ENCODE measurements around the gene ECI2. TPM values are rescaled to one million over a fixed set of nuclear protein-coding genes. Genes with fewer than 3 reads are reported as not detected.

Gene ECI2
- total and polyA plus RNA-seq, 10 of the 15 experiments (the other 5 are each of a cell fraction or from before 2014, with no cell fraction given), result 38.7 to 129 (median 60.1) TPM

DNA sequence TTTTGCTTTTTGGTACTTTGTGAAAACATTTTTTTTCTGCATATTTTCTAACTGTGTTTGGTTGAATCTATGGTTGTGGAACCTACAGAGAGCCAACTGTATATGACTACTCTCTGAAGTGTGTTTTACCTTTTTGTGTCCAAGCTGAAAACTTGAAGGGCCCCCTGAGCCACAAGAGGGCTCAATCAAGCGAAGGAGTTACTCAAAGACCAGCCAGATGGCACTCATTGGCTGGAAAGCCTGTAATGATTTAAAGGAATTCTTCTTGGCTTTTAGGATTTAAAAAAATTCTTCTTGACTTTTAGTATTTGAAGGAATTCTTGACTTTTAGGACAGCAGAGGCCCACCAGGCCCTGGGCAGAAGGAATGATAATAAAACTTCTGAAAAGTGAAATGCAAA, 27.0 kb upstream of the ECI2 start:
- H3K36me3 ChIP-seq (ENCODE audit: control insufficient read depth in 2 of 2, insufficient read depth in 2 of 2, low read length in 1 of 2), result no peaks in the 10 kb centered on the region
- intact Hi-C loops (cut with micrococcal nuclease; ENCODE audit: unreplicated experiment), result no loop called here
- ATAC-seq, result no peak
- H3K9ac ChIP-seq (ENCODE audit: control insufficient read depth, insufficient read depth, low read length), result no peak overlapping the region
- in situ Hi-C loops (cut with MboI), result no loop called here
- ChIA-PET CTCF (no interaction called here), RAD21 (ENCODE audit: unreplicated experiment) (no interaction called here), POLR2A (no interaction called here), SMC1A (ENCODE audit: uncharacterized antibody, unreplicated experiment) (interaction anchor here (0.6 to 1.2 kb wide), 2 partner anchors 15 to 55 kb away, joined by 3 read pairs; no protein-coding TSS in a partner anchor)
- TF ChIP-seq SRF (IDR thresholded peaks at IDR 0.05; ENCODE audit: low read depth in 2 of 2, low read length in 2 of 2), result no peak
- TF ChIP-seq, protein P1, sequence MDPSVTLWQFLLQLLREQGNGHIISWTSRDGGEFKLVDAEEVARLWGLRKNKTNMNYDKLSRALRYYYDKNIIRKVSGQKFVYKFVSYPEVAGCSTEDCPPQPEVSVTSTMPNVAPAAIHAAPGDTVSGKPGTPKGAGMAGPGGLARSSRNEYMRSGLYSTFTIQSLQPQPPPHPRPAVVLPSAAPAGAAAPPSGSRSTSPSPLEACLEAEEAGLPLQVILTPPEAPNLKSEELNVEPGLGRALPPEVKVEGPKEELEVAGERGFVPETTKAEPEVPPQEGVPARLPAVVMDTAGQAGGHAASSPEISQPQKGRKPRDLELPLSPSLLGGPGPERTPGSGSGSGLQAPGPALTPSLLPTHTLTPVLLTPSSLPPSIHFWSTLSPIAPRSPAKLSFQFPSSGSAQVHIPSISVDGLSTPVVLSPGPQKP (IDR thresholded peaks at IDR 0.05; ENCODE audit: low read depth, low read length), result no peak
- no peak for TF ChIP-seq RELA (IDR thresholded peaks at IDR 0.05; ENCODE audit: borderline replicate concordance, partially characterized antibody)
- TF ChIP-seq TAF1 (IDR thresholded peaks at IDR 0.05; ENCODE audit: borderline replicate concordance, low read depth, low read length), result no peak
- no peak for TF ChIP-seq SMAD1 (IDR thresholded peaks at IDR 0.05; ENCODE audit: low read depth, partially characterized antibody)
- TF ChIP-seq CHD4 (IDR thresholded peaks at IDR 0.05), result no peak
- no peak for TF ChIP-seq SIX5 (IDR thresholded peaks at IDR 0.05; ENCODE audit: low read depth, low read length, severe bottlenecking)
- no peak overlapping the region for H3K4me2 ChIP-seq (ENCODE audit: control insufficient read depth, insufficient read depth)
- no peaks in the 10 kb centered on the region for H3K79me2 ChIP-seq (ENCODE audit: control insufficient read depth, insufficient read depth, low read length)
- H3K9me3 ChIP-seq (replicated peaks; ENCODE audit: control insufficient read depth, insufficient read depth, low read length), result no peaks in the 10 kb centered on the region
- no peak for DNase-seq (ENCODE audit: low read depth, low spot score)
- FAIRE-seq, result no peak
- no TSS peak for BruUV-seq (replicated peaks)
- H3K4me3 ChIP-seq, result no peak overlapping the region
- H3K27me3 ChIP-seq (replicated peaks in 1 of 2; ENCODE audit: control insufficient read depth in 2 of 2, insufficient read depth in 2 of 2, low read length in 1 of 2), result no peaks in the 10 kb centered on the region; a peak in 2 of 4 replicates
- no peaks in the 10 kb centered on the region for H4K20me1 ChIP-seq (ENCODE audit: control insufficient read depth, insufficient read depth)
- H3K4me1 ChIP-seq (ENCODE audit: control insufficient read depth, insufficient read depth, low read length), result no peaks in the 10 kb centered on the region
- no peak overlapping the region for H2AFZ ChIP-seq (ENCODE audit: control insufficient read depth, low read depth, low read length)
- WGBS (ENCODE audit: insufficient coverage, insufficient replicate concordance, low lambda C conversion rate, missing lambda C conversion rate), result 0% methylated on average over 1 of the region's 1 CpG
- no peak overlapping the region for H3K27ac ChIP-seq (ENCODE audit: control insufficient read depth, insufficient read depth)
